GM20000 (cell line): ENCODE results near the gene VANGL2.

Source experiments
- DNase-seq: peaks from one replicate; pipeline ENCODE4 v3.0.0; 2012; ENCODE audit warnings: low spot score
- TF ChIP-seq, protein P1 (sequence below): IDR thresholded peaks from 2 replicates; pipeline ENCODE4 v1.5.1; 2012; ENCODE audit warnings: mild to moderate bottlenecking, control low read depth; ENCODE audit errors: extremely low read depth, missing control alignments

VANGL2 gene

DNA sequence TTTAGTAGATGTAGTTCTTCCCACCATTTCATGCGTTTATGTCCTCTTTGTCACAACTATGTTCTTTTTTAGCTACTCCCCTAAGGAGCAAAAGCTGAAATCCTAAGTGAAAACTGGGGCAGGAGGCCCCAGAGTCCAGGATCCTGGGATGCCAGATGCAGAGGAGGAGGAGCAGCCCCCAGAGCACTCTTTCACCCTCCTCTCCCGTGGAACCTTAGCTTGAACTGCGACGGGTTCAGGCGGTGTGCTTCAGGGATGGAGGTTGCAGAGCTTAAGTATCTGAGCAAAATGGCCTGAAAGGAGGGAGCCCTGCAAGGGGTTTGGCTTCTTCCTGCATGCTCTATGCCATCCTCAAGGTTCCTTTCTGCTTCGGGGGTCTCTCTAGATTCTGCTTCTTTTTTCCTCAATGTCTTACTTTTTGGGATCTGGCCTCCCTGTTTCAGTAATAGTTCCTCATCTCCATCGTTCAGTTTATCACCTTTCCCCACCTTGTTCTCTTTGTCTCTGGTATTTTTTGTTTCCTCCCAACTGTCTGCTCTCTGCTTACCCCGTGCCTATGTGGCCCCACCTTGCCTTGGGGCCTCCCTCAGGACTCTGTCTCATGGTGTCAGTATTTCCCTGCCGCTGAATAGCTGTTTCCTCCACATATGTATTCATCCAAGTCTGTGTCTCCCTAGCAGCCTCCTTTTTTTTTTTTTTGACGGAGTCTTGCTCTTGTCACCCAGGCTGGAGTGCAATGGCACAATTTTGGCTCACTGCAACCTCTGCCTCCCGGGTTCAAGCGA lies 36.2 kb upstream of the VANGL2 start:
- TF ChIP-seq, protein P1, sequence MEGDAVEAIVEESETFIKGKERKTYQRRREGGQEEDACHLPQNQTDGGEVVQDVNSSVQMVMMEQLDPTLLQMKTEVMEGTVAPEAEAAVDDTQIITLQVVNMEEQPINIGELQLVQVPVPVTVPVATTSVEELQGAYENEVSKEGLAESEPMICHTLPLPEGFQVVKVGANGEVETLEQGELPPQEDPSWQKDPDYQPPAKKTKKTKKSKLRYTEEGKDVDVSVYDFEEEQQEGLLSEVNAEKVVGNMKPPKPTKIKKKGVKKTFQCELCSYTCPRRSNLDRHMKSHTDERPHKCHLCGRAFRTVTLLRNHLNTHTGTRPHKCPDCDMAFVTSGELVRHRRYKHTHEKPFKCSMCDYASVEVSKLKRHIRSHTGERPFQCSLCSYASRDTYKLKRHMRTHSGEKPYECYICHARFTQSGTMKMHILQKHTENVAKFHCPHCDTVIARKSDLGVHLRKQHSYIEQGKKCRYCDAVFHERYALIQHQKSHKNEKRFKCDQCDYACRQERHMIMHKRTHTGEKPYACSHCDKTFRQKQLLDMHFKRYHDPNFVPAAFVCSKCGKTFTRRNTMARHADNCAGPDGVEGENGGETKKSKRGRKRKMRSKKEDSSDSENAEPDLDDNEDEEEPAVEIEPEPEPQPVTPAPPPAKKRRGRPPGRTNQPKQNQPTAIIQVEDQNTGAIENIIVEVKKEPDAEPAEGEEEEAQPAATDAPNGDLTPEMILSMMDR: no peak
- no peak for DNase-seq

DNA sequence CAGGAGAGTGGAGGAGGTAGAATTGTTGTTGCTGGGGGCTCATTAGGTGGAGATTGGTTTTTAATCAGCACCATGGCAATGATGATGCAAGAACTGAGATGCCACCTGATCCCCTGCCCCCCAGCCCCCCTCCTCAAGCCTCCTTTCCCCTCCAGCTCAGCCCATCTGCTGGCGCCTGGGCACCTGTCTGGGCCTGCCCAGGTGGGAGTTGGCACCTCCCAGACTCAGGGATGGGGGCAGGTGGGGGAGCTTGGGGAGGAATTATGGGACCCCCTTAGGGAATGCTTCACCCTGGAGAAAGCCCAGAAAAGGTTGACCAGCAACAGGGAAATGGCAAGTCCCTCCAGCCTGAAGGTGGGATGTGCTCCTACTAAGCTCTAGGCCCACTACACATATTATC lies 35.0 kb upstream of the VANGL2 start:
- TF ChIP-seq, protein P1: no peak
- DNase-seq: no peak

DNA sequence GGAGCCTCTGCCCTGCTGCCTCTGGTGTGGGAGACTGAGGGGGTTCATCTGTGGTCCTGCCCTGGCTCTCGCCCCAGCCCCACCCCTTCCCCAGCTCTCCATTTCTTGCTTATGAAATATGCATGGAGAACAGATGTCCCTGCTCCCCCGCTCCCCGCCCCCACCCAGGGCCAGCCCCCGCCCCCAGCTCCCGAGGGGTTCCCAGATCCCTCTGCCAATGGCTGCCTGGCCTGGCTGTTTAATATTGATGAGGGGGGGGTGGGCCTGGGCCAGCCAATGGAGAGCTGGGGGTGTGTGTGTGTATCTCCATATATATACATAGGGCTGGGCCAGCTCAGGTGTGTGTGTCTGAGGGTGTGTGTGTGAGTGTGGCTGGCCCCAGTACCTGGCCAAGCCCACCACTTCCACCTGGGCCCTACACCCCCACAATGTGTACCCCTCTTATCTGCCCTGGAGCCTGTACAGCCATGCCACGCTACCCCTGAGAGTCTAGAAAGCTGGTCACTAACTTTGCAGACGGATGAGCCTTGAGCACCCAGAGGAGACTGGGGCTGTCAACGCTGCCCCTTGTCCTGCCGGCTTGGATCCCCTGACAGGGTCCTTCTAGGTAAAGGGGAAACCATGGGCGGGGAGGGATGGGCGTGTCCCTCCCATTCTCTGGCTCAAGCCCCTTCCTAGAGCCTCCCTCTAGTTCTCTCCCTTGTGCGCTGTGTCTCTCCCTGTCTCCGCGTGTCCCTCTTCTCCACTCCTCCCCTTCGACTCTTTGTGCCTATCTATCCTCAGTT lies 33.4 kb upstream of the VANGL2 start, which contains the start of gene NHLH1:
Gene NHLH1 (plus strand): TSS at position 341 of the 785 bp plus-strand sequence. CDS start 3,661 bp downstream, outside the sequence.
- TF ChIP-seq, protein P1: no peak
- no peak for DNase-seq

DNA sequence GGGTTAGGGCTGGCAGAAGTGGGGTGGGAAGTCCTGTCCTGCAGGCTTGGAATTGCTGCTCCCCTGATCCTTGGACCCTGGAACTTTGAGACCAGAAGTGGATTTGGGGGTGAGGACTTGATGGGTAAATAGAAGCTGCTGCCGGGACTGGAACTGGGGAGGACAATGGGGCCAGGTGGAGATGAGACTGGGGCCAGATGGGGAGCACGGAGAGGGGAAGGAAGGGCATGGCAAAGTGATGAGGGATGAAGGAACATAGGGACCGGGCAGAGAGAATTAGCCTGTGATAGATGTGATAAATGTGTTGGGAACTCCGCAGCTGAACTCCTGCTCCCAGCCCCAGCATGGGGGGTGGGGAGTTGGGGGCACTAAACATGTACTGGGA lies 32.9 kb upstream of the VANGL2 start:
- TF ChIP-seq, protein P1: no peak
- DNase-seq: no peak

DNA sequence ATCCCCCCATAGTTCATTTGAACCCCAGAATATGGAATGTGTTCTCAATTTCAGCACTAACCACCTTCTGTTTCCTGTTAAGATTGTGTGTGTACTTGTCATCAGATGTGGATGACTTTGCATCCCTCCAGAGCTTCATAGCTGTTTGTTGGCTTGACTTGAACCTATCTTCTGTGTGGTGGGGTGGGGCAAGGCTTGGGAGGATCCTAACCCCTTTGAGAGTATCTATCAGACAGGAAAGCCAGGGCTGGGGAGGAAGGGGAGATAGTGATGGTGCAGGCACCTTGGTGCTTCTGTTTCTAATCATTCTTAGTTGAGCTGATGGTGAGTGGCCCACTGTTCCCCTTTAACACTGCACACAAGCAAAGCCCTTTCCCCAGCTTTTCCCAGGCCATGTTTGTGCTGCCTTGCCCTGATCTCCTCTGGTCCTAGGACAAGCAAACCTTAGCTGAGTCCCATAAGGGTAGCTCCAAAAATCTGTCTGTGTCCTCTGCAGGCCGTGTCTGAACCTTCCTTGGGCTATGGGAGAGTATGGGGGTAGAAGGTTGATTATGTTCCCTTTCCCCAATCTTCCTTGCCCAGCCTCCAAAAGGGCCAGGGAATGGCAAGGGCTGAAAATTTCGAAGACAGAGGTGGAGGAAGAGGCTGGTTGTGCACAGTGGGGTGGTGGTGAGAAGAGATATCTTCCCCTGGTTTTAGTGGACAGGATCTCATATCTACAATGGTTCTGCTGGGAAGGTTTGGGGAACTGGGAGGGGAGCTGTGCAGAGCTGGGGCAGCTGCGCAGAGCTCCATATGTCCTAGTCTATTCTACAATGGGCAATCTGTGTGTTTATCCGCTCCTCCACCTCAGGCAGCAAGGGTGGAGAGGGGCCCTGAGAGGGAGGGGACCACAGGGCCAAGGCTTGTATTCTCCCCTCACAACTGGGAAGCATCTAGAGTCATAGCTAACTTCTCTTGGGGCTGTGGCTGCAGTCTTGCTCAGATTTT lies 32.1 kb upstream of the VANGL2 start:
- TF ChIP-seq, protein P1: no peak
- no peak for DNase-seq

DNA sequence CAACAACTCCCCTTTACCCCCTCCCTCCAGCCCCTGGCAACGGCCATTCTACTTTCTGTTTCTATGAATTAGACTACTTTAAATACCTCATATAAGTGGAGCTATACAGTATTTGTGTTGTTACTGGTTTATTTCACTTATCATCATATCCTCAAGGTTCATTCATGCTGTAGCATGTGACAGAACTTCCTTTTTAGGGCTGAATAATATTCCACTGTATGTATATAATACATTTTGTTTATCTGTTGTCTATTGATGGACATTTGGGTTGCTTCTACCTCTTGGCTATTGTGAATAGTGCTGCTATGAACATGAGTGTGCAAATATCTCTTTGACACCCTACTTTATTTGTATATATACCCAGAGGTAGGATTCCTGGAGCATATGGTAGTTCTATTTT lies 31.3 kb upstream of the VANGL2 start:
- no peak for DNase-seq
- TF ChIP-seq, protein P1: no peak
